Upper lobe of left lung (tissue), 6 donors: ENCODE results near the gene FTO. TPM values are rescaled to one million over a fixed set of nuclear protein-coding genes. Genes with fewer than 3 reads are reported as not detected.

ENCODE experiments used
- ATAC-seq, 2 donors: fragments of 200-7000 bp; cut with Tn5 transposase; one replicate each; pipeline ENCODE4 v1.9.1; 2022; ENCODE audit warnings: mild to moderate bottlenecking in 2 of 2, moderate library complexity in 2 of 2; ENCODE audit not compliant: low FRiP score in 2 of 2
- DNase-seq, 2 donors: peaks; one replicate each; pipeline ENCODE4 v3.0.0-alpha.2; 2019 to 2020
- H3K27ac ChIP-seq, 4 donors: fragments of 200-600 bp; sonication (generic); one replicate each; pipeline ENCODE4 v1.5.1; 2016 to 2019
- H3K27me3 ChIP-seq, 4 donors: fragments of 200-600 bp; sonication (generic); one replicate each; pipeline ENCODE4 v1.5.1; 2017 to 2019
- H3K36me3 ChIP-seq, 4 donors: fragments of 200-600 bp; sonication (generic); one replicate each; pipeline ENCODE4 v1.5.1; 2016 to 2019
- H3K4me1 ChIP-seq, 4 donors: fragments of 200-600 bp; sonication (generic); one replicate each; pipeline ENCODE4 v1.5.1; 2018 to 2019
- H3K4me3 ChIP-seq, 4 donors: fragments of 200-600 bp; sonication (generic); one replicate each; pipeline ENCODE4 v1.5.1; 2017 to 2019; ENCODE audit warnings: mild to moderate bottlenecking in 2 of 4, moderate library complexity in 1 of 4
- H3K9me3 ChIP-seq, 4 donors: fragments of 200-600 bp; sonication (generic); one replicate each; pipeline ENCODE4 v1.5.1; 2018 to 2019
- EP300 ChIP-seq, 4 donors: sonication (generic); formaldehyde crosslinking; IDR thresholded peaks; one replicate each; pipeline ENCODE4 v1.5.1; 2017; ENCODE audit warnings: antibody characterized with exemption in 4 of 4, control low read depth in 2 of 4
- POLR2A ChIP-seq, 4 donors: fragments of 450-650 bp; IDR thresholded peaks; one replicate each; pipeline ENCODE4 v1.5.1; 2016 to 2017; ENCODE audit warnings: antibody characterized with exemption in 4 of 4, mild to moderate bottlenecking in 2 of 4
- POLR2AphosphoS5 ChIP-seq, 2 donors: sonication (generic); formaldehyde crosslinking; IDR thresholded peaks; one replicate each; pipeline ENCODE4 v1.5.1; 2017; ENCODE audit warnings: antibody characterized with exemption in 2 of 2
- WGBS, 2 donors: methylation state at CpG; one replicate each; pipeline ENCODE4 v1.1.5; 2017 to 2018; 5-methylcytosine and 5-hydroxymethylcytosine counted together
- total RNA-seq, 6 donors: library from RNA; depleted of rRNA in 4 of 6; stranded (reverse); fragments of >200 nt in 4 of 6; gene quantifications; one replicate each; pipeline versions ENCODE4 v1.1.0 to v1.2.1, GENCODE V29; 2016 to 2021
- TF ChIP-seq, protein P1 (sequence below), 6 experiments: fragments of 450-650 bp in 4 of 6; fragments of 200-600 bp in 2 of 6; sonication (generic) in 2 of 6; IDR thresholded peaks; one replicate each; pipeline ENCODE4 v1.5.1; 2016 to 2019; ENCODE audit warnings: antibody characterized with exemption in 6 of 6
- donor health status: DM: no; HTN: no; CAD: no; lungs with moderate emphysema.
- donor health status: DM: no; HTN: yes; CAD: no; lungs with severe emphysema.

FTO gene
- total RNA-seq, 6 donors from 2014 or later = 62.9 to 114 (median 75.4) TPM

DNA sequence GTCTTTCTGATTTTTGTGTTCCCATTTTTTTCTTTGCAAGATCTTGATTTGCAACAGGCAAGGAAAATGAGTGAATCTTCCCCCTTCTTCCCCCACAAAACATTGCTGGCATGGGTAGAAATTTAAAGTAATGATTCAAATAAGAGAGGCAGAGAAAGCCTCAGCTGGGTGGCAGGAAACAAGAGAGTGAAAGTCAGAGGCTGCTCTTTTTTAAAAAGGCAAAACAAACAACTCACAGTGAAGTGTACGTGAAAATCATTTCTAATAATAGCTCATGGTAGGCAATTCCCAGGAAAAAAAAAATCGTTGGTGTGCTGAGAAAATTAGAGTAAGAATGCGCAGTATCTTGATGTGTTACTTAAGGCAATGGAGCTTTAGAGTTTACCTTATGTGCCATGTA is 229.5 kb downstream of the FTO start:
- H3K27me3 ChIP-seq = no peaks in the 10 kb centered on the region
- no peak overlapping the region for H3K4me3 ChIP-seq
- no peak overlapping the region for H3K27ac ChIP-seq
- H3K9me3 ChIP-seq = no peaks in the 10 kb centered on the region
- peaks cover 0 to 10% (median 0%) of the 10 kb centered on the region in 4 donors for H3K36me3 ChIP-seq
- WGBS, 2 donors = 50 to 51% methylated on average over 3 of the region's 3 CpGs
- no peaks in the 10 kb centered on the region for H3K4me1 ChIP-seq
- DNase-seq (no peak), ATAC-seq (no peak)
- TF ChIP-seq POLR2AphosphoS5 (IDR thresholded peaks at IDR 0.05) (no peak), POLR2A (IDR thresholded peaks at IDR 0.05) (no peak), EP300 (IDR thresholded peaks at IDR 0.05) (no peak)
- TF ChIP-seq, protein P1, sequence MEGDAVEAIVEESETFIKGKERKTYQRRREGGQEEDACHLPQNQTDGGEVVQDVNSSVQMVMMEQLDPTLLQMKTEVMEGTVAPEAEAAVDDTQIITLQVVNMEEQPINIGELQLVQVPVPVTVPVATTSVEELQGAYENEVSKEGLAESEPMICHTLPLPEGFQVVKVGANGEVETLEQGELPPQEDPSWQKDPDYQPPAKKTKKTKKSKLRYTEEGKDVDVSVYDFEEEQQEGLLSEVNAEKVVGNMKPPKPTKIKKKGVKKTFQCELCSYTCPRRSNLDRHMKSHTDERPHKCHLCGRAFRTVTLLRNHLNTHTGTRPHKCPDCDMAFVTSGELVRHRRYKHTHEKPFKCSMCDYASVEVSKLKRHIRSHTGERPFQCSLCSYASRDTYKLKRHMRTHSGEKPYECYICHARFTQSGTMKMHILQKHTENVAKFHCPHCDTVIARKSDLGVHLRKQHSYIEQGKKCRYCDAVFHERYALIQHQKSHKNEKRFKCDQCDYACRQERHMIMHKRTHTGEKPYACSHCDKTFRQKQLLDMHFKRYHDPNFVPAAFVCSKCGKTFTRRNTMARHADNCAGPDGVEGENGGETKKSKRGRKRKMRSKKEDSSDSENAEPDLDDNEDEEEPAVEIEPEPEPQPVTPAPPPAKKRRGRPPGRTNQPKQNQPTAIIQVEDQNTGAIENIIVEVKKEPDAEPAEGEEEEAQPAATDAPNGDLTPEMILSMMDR (IDR thresholded peaks at IDR 0.05) = no peak

DNA sequence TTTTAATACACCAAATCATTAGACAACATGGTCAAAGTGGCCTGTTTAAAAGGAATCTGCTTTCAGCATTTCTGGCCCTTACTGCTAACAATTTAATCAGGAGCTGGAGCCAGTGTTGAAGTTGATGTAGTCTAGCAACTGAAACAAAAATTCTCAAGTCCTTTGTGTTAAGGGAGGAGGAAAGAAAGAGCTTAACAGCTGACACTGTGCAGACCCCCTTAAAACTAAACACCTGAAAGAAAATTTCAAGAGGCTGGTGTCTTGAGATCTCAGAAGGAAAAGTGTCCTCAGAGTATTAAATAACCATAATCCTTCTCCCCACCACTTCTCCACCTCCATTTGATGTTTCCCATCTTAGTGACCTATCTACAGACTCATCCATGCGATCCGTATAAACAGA is 232.1 kb downstream of the FTO start:
- no peak overlapping the region for H3K27ac ChIP-seq
- H3K4me3 ChIP-seq = no peak overlapping the region
- no peak for TF ChIP-seq POLR2A (IDR thresholded peaks at IDR 0.05)
- TF ChIP-seq EP300 (IDR thresholded peaks at IDR 0.05) = no peak
- no peak for TF ChIP-seq POLR2AphosphoS5 (IDR thresholded peaks at IDR 0.05)
- TF ChIP-seq, protein P1 (IDR thresholded peaks at IDR 0.05) = no peak
- no peaks in the 10 kb centered on the region for H3K27me3 ChIP-seq
- no peaks in the 10 kb centered on the region for H3K9me3 ChIP-seq
- peaks cover 0 to 10% (median 0%) of the 10 kb centered on the region in 4 donors for H3K36me3 ChIP-seq
- 100% methylated on average over 2 of the region's 2 CpGs for WGBS, 2 donors
- DNase-seq (no peak), ATAC-seq (no peak)
- H3K4me1 ChIP-seq = no peaks in the 10 kb centered on the region

DNA sequence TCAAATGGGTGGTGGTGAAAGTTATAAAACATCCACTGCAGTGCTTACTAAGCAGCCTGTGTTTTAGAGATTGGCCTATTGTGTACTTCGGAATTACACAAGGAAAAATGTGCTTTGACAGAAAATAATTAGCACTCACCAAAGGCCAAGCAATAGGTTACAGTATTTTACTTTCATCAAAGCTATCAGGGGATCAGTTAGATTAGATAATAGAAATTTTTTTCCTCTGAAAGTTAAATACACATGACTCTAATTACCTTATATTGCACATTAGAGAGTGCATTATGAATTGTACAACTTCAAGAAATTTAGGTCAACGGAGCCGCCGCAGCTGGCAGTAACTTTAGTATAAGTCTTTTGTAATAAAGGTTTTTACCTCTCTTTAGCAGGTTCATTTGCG is 232.6 kb downstream of the FTO start:
- ATAC-seq = no peak
- peaks cover 0 to 10% (median 0%) of the 10 kb centered on the region in 4 donors for H3K36me3 ChIP-seq
- 95 to 97% methylated on average over 5 of the region's 5 CpGs for WGBS, 2 donors
- no peak overlapping the region for H3K4me3 ChIP-seq
- H3K27ac ChIP-seq = no peak overlapping the region
- TF ChIP-seq POLR2A (IDR thresholded peaks at IDR 0.05) = no peak
- no peak for TF ChIP-seq POLR2AphosphoS5 (IDR thresholded peaks at IDR 0.05)
- TF ChIP-seq, protein P1 (IDR thresholded peaks at IDR 0.05) = no peak
- no peak for TF ChIP-seq EP300 (IDR thresholded peaks at IDR 0.05)
- H3K27me3 ChIP-seq = no peaks in the 10 kb centered on the region
- DNase-seq = no peak
- H3K4me1 ChIP-seq = no peaks in the 10 kb centered on the region
- no peaks in the 10 kb centered on the region for H3K9me3 ChIP-seq

DNA sequence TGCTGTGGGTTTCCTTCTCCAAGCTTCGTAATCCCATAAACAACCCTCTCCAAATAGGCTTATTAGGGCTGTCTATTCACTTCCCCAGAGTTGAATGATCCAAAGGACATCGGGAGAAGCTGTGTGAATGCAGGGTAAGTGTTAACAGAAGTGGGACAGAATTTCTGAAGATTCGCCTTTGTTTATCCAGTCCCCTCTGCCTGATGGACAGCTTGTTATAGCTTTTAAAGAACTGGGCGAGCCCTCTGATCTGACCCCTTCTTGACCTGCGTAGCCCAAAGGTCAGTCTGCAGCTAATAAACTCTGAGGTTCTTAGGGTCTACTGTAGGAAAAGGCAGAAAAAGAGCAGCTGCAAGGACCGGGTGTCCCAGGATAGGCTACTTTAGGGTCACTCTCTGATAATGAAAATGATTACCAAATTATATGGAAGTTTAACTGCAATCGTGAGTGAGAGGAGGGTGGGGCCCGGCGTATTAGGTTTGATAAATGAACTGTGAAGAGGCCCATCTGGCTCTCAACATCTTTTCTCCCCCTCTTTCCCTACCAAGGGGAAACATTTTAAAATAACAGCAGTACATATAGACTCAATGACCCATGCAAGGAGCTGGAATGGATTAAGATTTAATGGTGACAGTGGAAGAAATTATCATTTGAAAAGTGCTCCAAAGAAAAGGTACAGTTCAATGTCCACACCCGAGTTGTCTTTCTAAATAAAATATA is 233.4 kb downstream of the FTO start:
- no peak for ATAC-seq
- DNase-seq = no peak
- 76 to 80% methylated on average over 10 of the region's 10 CpGs for WGBS, 2 donors

More for the DNA sequence above, 233.4 kb downstream of the FTO start:
- TF ChIP-seq POLR2A (IDR thresholded peaks at IDR 0.05) = no peak
- TF ChIP-seq, protein P1 (IDR thresholded peaks at IDR 0.05) = no peak
- TF ChIP-seq EP300 (IDR thresholded peaks at IDR 0.05) = no peak
- TF ChIP-seq POLR2AphosphoS5 (IDR thresholded peaks at IDR 0.05) = no peak
- H3K36me3 ChIP-seq = peaks cover 0 to 10% (median 0%) of the 10 kb centered on the region in 4 donors
- no peak overlapping the region for H3K4me3 ChIP-seq
- no peaks in the 10 kb centered on the region for H3K9me3 ChIP-seq
- H3K27me3 ChIP-seq = no peaks in the 10 kb centered on the region
- H3K4me1 ChIP-seq = no peaks in the 10 kb centered on the region
- H3K27ac ChIP-seq = no peak overlapping the region
